WI38 (cell line): ENCODE measurements around the gene HPS4.
A peak's percentile ranks its signal among the peaks of the same experiment; 100 is the strongest.

Source experiments
- H3K4me3 ChIP-seq: 2 replicates; pipeline ENCODE4 v1.5.1; 2011; ENCODE audit warnings: low read depth, mild to moderate bottlenecking, control low read depth, low read length
- TF ChIP-seq, protein P1 (sequence below): IDR thresholded peaks from 2 replicates; pipeline ENCODE4 v1.5.1; 2012; ENCODE audit warnings: low read depth, mild to moderate bottlenecking, control low read depth, low read length

The HPS4 gene

DNA sequence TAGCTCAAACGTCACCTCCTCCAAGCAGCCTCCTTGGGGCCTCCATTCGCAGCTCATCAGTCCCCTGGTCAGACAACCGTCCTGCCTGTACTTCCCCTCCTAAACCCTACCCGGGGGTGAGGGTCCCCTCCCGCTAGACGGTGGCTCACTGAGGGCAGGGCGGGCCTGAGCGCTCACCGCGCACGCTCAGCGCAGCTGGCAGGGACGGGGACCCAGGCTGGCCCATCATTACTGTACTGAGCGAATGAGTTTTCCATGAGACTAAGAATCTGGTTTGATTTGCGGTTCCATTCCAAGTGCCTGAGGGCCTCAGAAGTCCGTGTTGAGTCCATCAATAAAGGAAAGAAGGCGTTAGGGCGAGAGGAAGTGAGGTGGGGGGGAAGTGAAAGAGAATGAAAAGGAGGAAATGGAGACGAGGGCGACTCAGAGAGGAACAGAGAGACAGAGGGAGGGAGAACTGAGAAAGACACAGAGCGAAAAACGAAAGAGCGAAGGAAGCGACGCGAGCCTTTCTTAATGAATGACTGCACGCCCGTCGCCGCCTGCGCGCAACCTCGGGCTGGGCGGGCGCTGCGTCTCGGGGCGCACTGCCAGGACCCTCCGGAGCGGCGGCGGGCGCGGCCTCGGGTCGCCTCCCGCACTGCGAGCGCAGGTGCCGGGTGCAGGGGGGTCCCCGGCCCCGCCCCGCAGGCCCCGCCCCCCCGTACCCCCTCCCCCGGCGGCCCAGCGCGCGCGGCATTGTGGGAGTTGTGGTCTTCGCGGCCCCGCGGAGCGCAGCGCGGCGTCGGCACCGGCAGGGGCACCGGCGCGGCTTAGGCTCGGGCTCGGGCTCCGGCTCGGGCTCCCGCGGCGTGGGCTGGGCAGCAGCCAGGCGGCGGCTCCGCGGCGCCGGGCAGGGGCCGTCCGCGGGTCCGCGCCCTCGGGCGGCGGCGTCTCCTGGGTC is 54.8 kb downstream of the HPS4 start, which contains the start of gene ASPHD2:
TSS of gene ASPHD2 (plus strand) at position 746 of the 943 bp plus-strand sequence. CDS start 4,356 bp downstream, outside the sequence.
- H3K4me3 ChIP-seq = peak within 1 kb of the TSS; percentile 64
- TF ChIP-seq, protein P1, sequence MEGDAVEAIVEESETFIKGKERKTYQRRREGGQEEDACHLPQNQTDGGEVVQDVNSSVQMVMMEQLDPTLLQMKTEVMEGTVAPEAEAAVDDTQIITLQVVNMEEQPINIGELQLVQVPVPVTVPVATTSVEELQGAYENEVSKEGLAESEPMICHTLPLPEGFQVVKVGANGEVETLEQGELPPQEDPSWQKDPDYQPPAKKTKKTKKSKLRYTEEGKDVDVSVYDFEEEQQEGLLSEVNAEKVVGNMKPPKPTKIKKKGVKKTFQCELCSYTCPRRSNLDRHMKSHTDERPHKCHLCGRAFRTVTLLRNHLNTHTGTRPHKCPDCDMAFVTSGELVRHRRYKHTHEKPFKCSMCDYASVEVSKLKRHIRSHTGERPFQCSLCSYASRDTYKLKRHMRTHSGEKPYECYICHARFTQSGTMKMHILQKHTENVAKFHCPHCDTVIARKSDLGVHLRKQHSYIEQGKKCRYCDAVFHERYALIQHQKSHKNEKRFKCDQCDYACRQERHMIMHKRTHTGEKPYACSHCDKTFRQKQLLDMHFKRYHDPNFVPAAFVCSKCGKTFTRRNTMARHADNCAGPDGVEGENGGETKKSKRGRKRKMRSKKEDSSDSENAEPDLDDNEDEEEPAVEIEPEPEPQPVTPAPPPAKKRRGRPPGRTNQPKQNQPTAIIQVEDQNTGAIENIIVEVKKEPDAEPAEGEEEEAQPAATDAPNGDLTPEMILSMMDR = no peak

DNA sequence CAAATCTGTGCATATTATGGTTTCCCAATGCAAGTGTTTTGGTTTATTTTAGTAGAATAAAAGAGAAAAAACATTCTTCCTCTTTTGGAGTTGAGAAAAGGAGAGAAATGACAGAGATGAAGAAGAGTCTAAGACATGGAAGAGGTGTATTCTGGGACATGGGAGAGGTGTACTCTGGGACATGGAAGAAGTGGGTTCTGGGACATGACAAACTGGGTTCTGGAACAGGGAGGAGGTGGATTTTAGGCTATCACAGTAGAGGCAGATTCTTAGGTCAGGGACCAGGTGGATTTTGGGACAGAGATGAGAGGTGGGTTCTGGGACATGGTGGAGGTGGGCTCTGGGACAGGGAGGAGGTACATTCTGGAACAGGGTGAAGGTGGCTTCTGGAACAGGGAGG is 56.7 kb downstream of the HPS4 start:
- no peak overlapping the region for H3K4me3 ChIP-seq
- TF ChIP-seq, protein P1 = no peak

DNA sequence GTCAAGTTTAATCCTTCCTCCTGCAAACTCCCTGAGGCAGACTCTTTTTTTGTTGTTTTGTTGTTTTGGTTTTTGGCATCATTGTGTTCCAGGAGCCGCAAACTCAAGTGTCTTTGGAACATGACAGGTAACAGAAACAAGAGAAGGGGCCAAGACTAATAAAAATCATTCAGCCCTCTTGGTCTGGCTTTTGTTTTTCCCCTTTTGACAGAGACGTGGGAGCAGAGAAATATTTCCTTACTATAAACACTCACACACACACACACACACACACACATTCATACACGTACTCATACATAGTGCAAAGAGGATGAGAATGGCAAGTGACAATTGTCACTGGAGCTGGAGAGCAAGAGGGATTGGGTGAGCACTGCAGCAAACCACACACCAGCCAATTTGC is 65.0 kb downstream of the HPS4 start:
- TF ChIP-seq, protein P1 = no peak
- no peak overlapping the region for H3K4me3 ChIP-seq

DNA sequence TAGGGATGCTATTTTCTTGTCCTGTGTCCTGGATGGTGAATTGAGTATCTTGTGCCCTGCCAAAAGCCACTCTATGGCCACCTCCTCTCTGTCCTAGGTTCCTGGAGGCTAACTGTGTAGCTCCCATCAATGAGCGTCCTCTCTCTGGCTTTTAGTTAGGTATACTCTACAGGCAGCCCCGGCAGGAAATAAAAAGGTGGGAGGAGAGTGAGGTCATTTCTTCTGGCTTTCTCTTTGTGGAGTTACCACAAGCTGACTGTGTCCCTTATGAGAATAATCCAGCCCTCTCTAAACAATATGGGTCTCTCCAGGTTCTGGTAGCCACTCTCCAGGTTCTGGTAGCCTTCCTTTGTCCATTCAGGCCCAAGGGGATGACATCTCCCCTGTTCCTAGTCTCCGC is 66.2 kb downstream of the HPS4 start:
- TF ChIP-seq, protein P1 = no peak
- H3K4me3 ChIP-seq = no peak overlapping the region

DNA sequence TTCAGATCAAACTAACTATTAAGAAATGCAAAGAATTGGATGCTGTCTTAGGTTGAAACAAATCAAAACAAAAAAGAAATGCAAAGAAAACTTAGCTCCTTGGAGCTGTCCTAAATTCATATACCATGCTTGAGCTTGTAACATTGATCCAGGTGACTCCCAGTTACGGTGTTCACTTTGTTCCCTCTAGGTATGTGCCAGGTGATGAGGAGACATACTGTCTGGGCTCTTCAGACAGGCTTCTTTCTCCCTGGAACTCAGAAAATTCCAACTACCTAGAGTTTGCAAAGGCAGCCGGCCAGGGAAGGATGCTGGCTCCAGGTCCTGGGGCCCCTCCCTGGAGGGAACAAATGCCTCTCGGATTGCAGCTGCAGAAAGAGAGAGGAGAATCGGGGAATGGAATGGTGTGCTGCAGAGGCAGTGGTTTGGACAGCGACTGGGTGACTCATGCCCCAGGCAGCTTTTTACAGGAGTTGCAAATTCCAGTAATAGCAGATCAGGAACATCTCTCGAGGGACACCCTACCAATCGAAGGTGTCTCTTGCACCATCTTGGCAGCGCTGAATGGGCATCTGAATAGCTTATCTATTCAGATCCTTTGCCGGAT is 66.8 kb downstream of the HPS4 start:
- TF ChIP-seq, protein P1 = no peak
- no peak overlapping the region for H3K4me3 ChIP-seq

DNA sequence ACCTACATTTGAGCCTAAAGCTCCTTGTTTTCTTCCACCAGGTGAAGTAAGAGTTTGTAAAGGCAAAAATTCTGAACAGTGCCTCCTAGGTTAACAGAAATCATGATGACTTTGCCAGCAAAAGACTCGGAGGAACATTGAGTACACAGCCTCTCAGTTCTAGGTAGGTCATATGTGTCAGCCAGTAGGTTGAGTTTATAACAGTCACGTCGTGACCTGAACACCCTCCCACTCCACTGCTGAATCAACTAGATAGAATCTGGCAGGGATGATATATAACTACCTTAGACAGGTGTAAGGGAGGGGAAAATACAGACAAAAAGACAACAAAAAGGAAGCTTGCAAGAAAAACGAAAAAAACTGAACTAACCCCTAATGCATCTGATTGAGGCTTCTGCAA is 67.3 kb downstream of the HPS4 start:
- no peak overlapping the region for H3K4me3 ChIP-seq
- TF ChIP-seq, protein P1 = no peak

DNA sequence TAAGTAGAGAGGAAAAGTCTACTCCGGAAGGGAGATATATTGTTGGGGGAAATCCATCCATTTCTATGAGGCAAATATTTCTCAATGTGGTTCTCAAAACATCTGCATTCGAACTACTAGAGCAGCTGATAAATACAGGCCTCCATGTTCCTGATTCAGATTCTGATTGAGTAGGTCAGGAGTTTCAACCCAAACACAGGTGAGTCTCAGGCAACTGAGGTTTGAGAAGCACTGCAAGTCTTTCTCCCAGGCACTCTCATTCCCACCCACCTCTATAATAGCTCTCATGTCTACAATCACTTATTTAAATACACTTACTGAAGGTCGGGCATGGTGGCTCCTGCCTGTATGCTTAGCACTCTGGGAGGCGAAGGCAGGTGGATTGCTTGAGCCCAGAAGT is 69.2 kb downstream of the HPS4 start:
- TF ChIP-seq, protein P1 = no peak
- H3K4me3 ChIP-seq = no peak overlapping the region
